Thoracic aorta (tissue), 2 donors: ENCODE data around the gene CPM. TPM values are rescaled to one million over a fixed set of nuclear protein-coding genes. Genes with fewer than 3 reads are reported as not detected.

Experiments
- ATAC-seq: fragments of 150-250 bp; one replicate; pipeline ENCODE4 v1.8.0; 2017; ENCODE audit warnings: low read depth; ENCODE audit not compliant: insufficient number of reproducible peaks, low FRiP score
- DNase-seq: peaks from one replicate; pipeline ENCODE4 v3.0.0-alpha.2; 2020; ENCODE audit warnings: low spot score
- H3K27ac ChIP-seq, 2 donors: fragments of 200-600 bp; sonication (generic); 1 replicate in 1 of 2; 2 replicates in 1 of 2; pipeline ENCODE4 v1.5.1; 2016; ENCODE audit warnings: mild to moderate bottlenecking in 2 of 2, moderate library complexity in 2 of 2
- H3K27me3 ChIP-seq: fragments of 200-600 bp; sonication (generic); replicated peaks from 2 replicates; pipeline ENCODE4 v1.6.0; 2016; ENCODE audit warnings: mild to moderate bottlenecking; ENCODE audit not compliant: insufficient read depth
- H3K36me3 ChIP-seq: fragments of 200-600 bp; sonication (generic); one replicate; pipeline ENCODE4 v1.5.1; 2016
- H3K4me1 ChIP-seq, 2 donors: fragments of 200-600 bp; sonication (generic); 1 replicate in 1 of 2; 2 replicates in 1 of 2; pipeline versions ENCODE4 v1.5.1 to v1.6.0; 2016; ENCODE audit warnings: low read depth in 2 of 2, mild to moderate bottlenecking in 1 of 2; ENCODE audit not compliant: control insufficient read depth in 1 of 2
- H3K4me3 ChIP-seq: fragments of 200-600 bp; sonication (generic); 2 replicates; pipeline ENCODE4 v1.5.1; 2016; ENCODE audit warnings: mild to moderate bottlenecking
- H3K9me3 ChIP-seq: fragments of 200-600 bp; sonication (generic); 2 replicates; pipeline ENCODE4 v1.5.1; 2016
- CTCF ChIP-seq: fragments of 200-600 bp; sonication (generic); IDR thresholded peaks from one replicate; pipeline ENCODE4 v1.5.1; 2019; ENCODE audit warnings: antibody characterized with exemption
- total RNA-seq, 2 donors: library from RNA; depleted of rRNA; stranded (reverse); fragments of >200 nt; gene quantifications; one replicate each; pipeline versions ENCODE4 v1.1.0 to v1.2.3, GENCODE V29; 2016

The CPM gene
- total RNA-seq, 2 donors from 2014 or later = 22.1 to 62.3 TPM

GRCh38 chr12:68934392-68934791 lies 1.4 kb upstream of the CPM start:
- DNase-seq (no peak), ATAC-seq (no peak)
- no peak overlapping the region for H3K4me3 ChIP-seq
- no peaks in the 10 kb centered on the region for H3K36me3 ChIP-seq
- no peaks in the 10 kb centered on the region for H3K27me3 ChIP-seq
- no peak overlapping the region for H3K27ac ChIP-seq
- peaks cover 0 to 15% of the 10 kb centered on the region in 2 donors for H3K4me1 ChIP-seq
- TF ChIP-seq CTCF = no peak
- H3K9me3 ChIP-seq = no peaks in the 10 kb centered on the region

GRCh38 chr12:68932128-68932960 lies 627 bp downstream of the CPM start:
- no peaks in the 10 kb centered on the region for H3K9me3 ChIP-seq
- H3K36me3 ChIP-seq = no peaks in the 10 kb centered on the region
- peaks cover 0 to 15% of the 10 kb centered on the region in 2 donors for H3K4me1 ChIP-seq
- peak overlapping the region in 1 of 2 donors; percentile 20 for H3K27ac ChIP-seq
- DNase-seq (no peak), ATAC-seq (peak; percentile 10)
- H3K4me3 ChIP-seq = peak overlapping the region; percentile 73
- no peak for TF ChIP-seq CTCF
- no peaks in the 10 kb centered on the region for H3K27me3 ChIP-seq

- Histone ChIP-seq H3K27me3 (no peaks in the 10 kb centered on the region), H3K9me3 (no peaks in the 10 kb centered on the region), H3K4me3 (peak overlapping the region; percentile 33), H3K36me3 (no peaks in the 10 kb centered on the region), H3K4me1 (peaks cover 0 to 15% of the 10 kb centered on the region in 2 donors), H3K27ac (no peak overlapping the region)
- no peak for TF ChIP-seq CTCF
- DNase-seq = no peak
- no peak for ATAC-seq
Observed at GRCh38 chr12:68930178-68930577, 2.8 kb downstream of the CPM start.

- no peaks in the 10 kb centered on the region for H3K36me3 ChIP-seq
- H3K4me1 ChIP-seq = no peaks in the 10 kb centered on the region
- no peaks in the 10 kb centered on the region for H3K9me3 ChIP-seq
- no peak for DNase-seq
- no peak overlapping the region for H3K4me3 ChIP-seq
- no peaks in the 10 kb centered on the region for H3K27me3 ChIP-seq
- no peak for TF ChIP-seq CTCF
- H3K27ac ChIP-seq = no peak overlapping the region
- no peak for ATAC-seq
Observed at GRCh38 chr12:68924546-68924945, 8.4 kb downstream of the CPM start.

- Histone ChIP-seq H3K4me3 (no peak overlapping the region), H3K27me3 (no peaks in the 10 kb centered on the region), H3K27ac (no peak overlapping the region), H3K9me3 (no peaks in the 10 kb centered on the region), H3K4me1 (peaks cover 4 to 9% of the 10 kb centered on the region in 2 donors), H3K36me3 (no peaks in the 10 kb centered on the region)
- TF ChIP-seq CTCF = no peak
- no peak for DNase-seq
- no peak for ATAC-seq
Observed at GRCh38 chr12:68919581-68920239, 13.3 kb downstream of the CPM start.
